HUES64 (cell line): ENCODE results near the gene CLCN4.

ENCODE experiments used
- H3K27ac ChIP-seq: 2 replicates; pipeline ENCODE4 v1.7.0; 2013; ENCODE audit warnings: low read depth, low read length, inconsistent platforms
- H3K27me3 ChIP-seq: 2 replicates; pipeline ENCODE4 v1.6.1; 2013; ENCODE audit warnings: mild to moderate bottlenecking, low read length; ENCODE audit not compliant: insufficient read depth
- H3K36me3 ChIP-seq: 2 replicates; pipeline ENCODE4 v1.6.1; 2013; ENCODE audit warnings: mild to moderate bottlenecking, low read length; ENCODE audit not compliant: insufficient read depth
- H3K4me1 ChIP-seq: 2 replicates; pipeline ENCODE4 v1.6.1; 2013; ENCODE audit warnings: mild to moderate bottlenecking, low read length, moderate library complexity; ENCODE audit not compliant: insufficient read depth
- H3K4me3 ChIP-seq: 2 replicates; pipeline ENCODE4 v1.5.1; 2013; ENCODE audit warnings: mild to moderate bottlenecking, low read length, moderate library complexity
- H3K9ac ChIP-seq: 2 replicates; pipeline ENCODE4 v1.6.1; 2013; ENCODE audit warnings: mild to moderate bottlenecking, low read depth, low read length
- H3K9me3 ChIP-seq: 2 replicates; pipeline ENCODE4 v1.6.1; 2013; ENCODE audit warnings: low read depth, low read length; ENCODE audit not compliant: insufficient read depth
- WGBS: fragments of 150-250, 120-280 bp; methylation state at CpG from one replicate; pipeline ENCODE4 v1.1.7; 2013; ENCODE audit warnings: missing lambda C conversion rate; 5-methylcytosine and 5-hydroxymethylcytosine counted together

CLCN4 gene

GRCh38 chrX:10286195-10286594 is 129.4 kb downstream of the CLCN4 start:
- Histone ChIP-seq H3K4me3 (no peak overlapping the region), H3K27me3 (no peaks in the 10 kb centered on the region), H3K36me3 (no peaks in the 10 kb centered on the region), H3K9ac (no peak overlapping the region), H3K4me1 (no peaks in the 10 kb centered on the region), H3K9me3 (no peaks in the 10 kb centered on the region), H3K27ac (no peak overlapping the region)
- 93% methylated on average over 6 of the region's 6 CpGs for WGBS
